B cell (primary cell): ENCODE data around the gene CCDC88B. TPM values are rescaled to one million over a fixed set of nuclear protein-coding genes. Genes with fewer than 3 reads are reported as not detected.

Source experiments
- ATAC-seq: fragments of 200-7000 bp; cut with Tn5 transposase; one replicate; pipeline ENCODE4 v1.10.0; 2021; ENCODE audit warnings: low read depth, mild to moderate bottlenecking, moderate number of reproducible peaks, moderate library complexity
- CTCF ChIA-PET: fragments of 350-600 bp; sonication (Branson Sonifier 250); formaldehyde crosslinking; loops from one replicate; lab custom pipeline; 2021; ENCODE audit warnings: antibody characterized with exemption, inconsistent platforms; lab: Charles Lee
- POLR2A ChIA-PET: fragments of 350-600 bp; sonication (Branson Sonifier 250); formaldehyde crosslinking; loops from one replicate; lab custom pipeline; 2021; ENCODE audit warnings: antibody characterized with exemption; lab: Charles Lee
- DNase-seq: peaks from one replicate; pipeline ENCODE4 v3.0.0; 2013
- H2AFZ ChIP-seq: 2 replicates; pipeline ENCODE4 v1.6.1; 2012; ENCODE audit warnings: mild to moderate bottlenecking, low read depth, low read length; ENCODE audit not compliant: insufficient read depth, poor library complexity, severe bottlenecking
- H3K27ac ChIP-seq, 2 donors: 1 replicate in 1 of 2; 2 replicates in 1 of 2; pipeline ENCODE4 v1.5.1; 2012 to 2013; ENCODE audit warnings: low read length in 2 of 2, mild to moderate bottlenecking in 2 of 2, moderate library complexity in 1 of 2
- H3K27me3 ChIP-seq, 4 experiments: fragments of 200-600 bp in 1 of 4; sonication (generic) in 1 of 4; replicated peaks in 1 of 4; 1 replicate in 2 of 4; 2 replicates in 2 of 4; pipeline versions ENCODE4 v1.6.1 to v1.7.0; 2013 to 2016; ENCODE audit warnings: low read length in 3 of 4, mild to moderate bottlenecking in 2 of 4, mixed read lengths in 1 of 4, moderate library complexity in 1 of 4; ENCODE audit not compliant: insufficient read depth in 4 of 4, control insufficient read depth in 3 of 4; ENCODE audit errors: control extremely low read depth in 1 of 4
- H3K36me3 ChIP-seq, 2 experiments: replicated peaks in 1 of 2; 1 replicate in 1 of 2; 2 replicates in 1 of 2; pipeline versions ENCODE4 v1.6.1 to v1.7.1; 2013; ENCODE audit warnings: low read length in 1 of 2; ENCODE audit not compliant: insufficient read depth in 2 of 2, control insufficient read depth in 1 of 2; ENCODE audit errors: control extremely low read depth in 1 of 2, extremely low read depth in 1 of 2
- H3K4me1 ChIP-seq, 2 donors: fragments of 200-600 bp in 1 of 2; sonication (generic) in 1 of 2; 1 replicate in 1 of 2; 2 replicates in 1 of 2; pipeline versions ENCODE4 v1.5.1 to v1.6.1; 2013 to 2017; ENCODE audit warnings: low read length in 2 of 2; ENCODE audit not compliant: control insufficient read depth in 2 of 2, insufficient read depth in 2 of 2
- H3K4me2 ChIP-seq: replicated peaks from 2 replicates; pipeline ENCODE3; 2012; ENCODE audit warnings: mild to moderate bottlenecking, low read depth, low read length; ENCODE audit not compliant: poor library complexity, severe bottlenecking
- H3K4me3 ChIP-seq, 5 experiments: fragments of 200-600 bp in 1 of 5; sonication (generic) in 1 of 5; 1 replicate in 3 of 5; 2 replicates in 2 of 5; pipeline versions ENCODE4 v1.5.1 to v1.7.0; 2011 to 2016; ENCODE audit warnings: low read length in 4 of 5, mild to moderate bottlenecking in 4 of 5, low read depth in 2 of 5, control low read depth in 1 of 5, moderate library complexity in 1 of 5; ENCODE audit not compliant: insufficient read depth in 1 of 5; ENCODE audit errors: control extremely low read depth in 1 of 5, extremely low read depth in 1 of 5
- H3K79me2 ChIP-seq: fragments of 200-600 bp; sonication (generic); one replicate; pipeline ENCODE4 v1.6.0; 2016; ENCODE audit warnings: low read length; ENCODE audit not compliant: control insufficient read depth, insufficient read depth
- H3K9ac ChIP-seq: fragments of 200-600 bp; sonication (generic); 2 replicates; pipeline ENCODE4 v1.6.1; 2017; ENCODE audit warnings: mild to moderate bottlenecking, low read length, moderate library complexity
- H3K9me3 ChIP-seq, 3 donors: one replicate each; pipeline versions ENCODE4 v1.6.1 to v1.7.1; 2013; ENCODE audit warnings: low read length in 2 of 3; ENCODE audit not compliant: control insufficient read depth in 2 of 3, insufficient read depth in 1 of 3; ENCODE audit errors: control extremely low read depth in 1 of 3
- H4K20me1 ChIP-seq: 2 replicates; pipeline ENCODE4 v1.6.0; 2012; ENCODE audit warnings: mild to moderate bottlenecking, low read length; ENCODE audit not compliant: insufficient read depth, control insufficient read depth, poor library complexity, severe bottlenecking
- H3K27ac Mint-ChIP-seq: one replicate; pipeline ENCODE4 v1.8.0; 2021; ENCODE audit warnings: mixed read lengths
- H3K27me3 Mint-ChIP-seq: one replicate; pipeline ENCODE4 v1.8.0; 2021; ENCODE audit warnings: mixed read lengths
- H3K4me1 Mint-ChIP-seq: one replicate; pipeline ENCODE4 v1.8.0; 2021; ENCODE audit warnings: mixed read lengths
- H3K4me3 Mint-ChIP-seq: one replicate; pipeline ENCODE4 v1.8.0; 2021; ENCODE audit warnings: mixed read lengths
- H3K9me3 Mint-ChIP-seq: one replicate; pipeline ENCODE4 v1.8.0; 2022; ENCODE audit warnings: mixed read lengths; ENCODE audit not compliant: insufficient read depth
- CTCF ChIP-seq: fragments of 200-600 bp; IDR thresholded peaks from one replicate; pipeline ENCODE4 v1.8.0; 2022; ENCODE audit warnings: antibody characterized with exemption, mild to moderate bottlenecking
- EZH2 ChIP-seq: IDR thresholded peaks from 2 replicates; pipeline ENCODE4 v1.6.1; 2012; ENCODE audit warnings: borderline replicate concordance, low read depth, mild to moderate bottlenecking, moderate library complexity, low read length; ENCODE audit not compliant: insufficient read depth, poor library complexity, severe bottlenecking
- WGBS: methylation state at CpG from one replicate; pipeline ENCODE4 v1.1.5; 2013; ENCODE audit warnings: missing lambda C conversion rate; ENCODE audit not compliant: insufficient coverage; 5-methylcytosine and 5-hydroxymethylcytosine counted together
- intact Hi-C: fragments of 100-400 bp; cut with micrococcal nuclease; formaldehyde crosslinking; loops from one replicate; pipeline ENCODE4 v1.10.0; 2022
- polyA plus RNA-seq: library from polyadenylated mRNA; depleted of rRNA; stranded (reverse); fragments of >200 nt; gene quantifications from 2 replicates; pipeline ENCODE4 v1.2.3, GENCODE V29; 2012
- total RNA-seq, 2 donors: library from RNA; stranded (reverse); fragments of 120-200 nt in 1 of 2; gene quantifications; 1 replicate in 1 of 2; 2 replicates in 1 of 2; pipeline versions ENCODE4 v1.2.3 to v1.2.4, GENCODE V29; 2013 to 2022

CCDC88B gene
- total and polyA plus RNA-seq, 2 donors (not counting 1 experiment from before 2014, with no cell fraction given), result 172 to 208 TPM

- Mint-ChIP-seq H3K27ac (no peak overlapping the region), H3K27me3 (no peaks in the 10 kb centered on the region), H3K4me3 (no peak overlapping the region), H3K9me3 (no peaks in the 10 kb centered on the region), H3K4me1 (peaks cover 22% of the 10 kb centered on the region)
- Histone ChIP-seq H3K4me3 (no peak overlapping the region), H2AFZ (no peak overlapping the region), H3K27me3 (no peaks in the 10 kb centered on the region), H3K4me2 (no peak overlapping the region), H3K27ac (no peak overlapping the region), H3K36me3 (peaks cover 0 to 37% of the 10 kb centered on the region in 2 experiments), H3K4me1 (peaks cover 13 to 24% of the 10 kb centered on the region in 2 donors), H3K9ac (no peak overlapping the region), H3K79me2 (no peaks in the 10 kb centered on the region), H4K20me1 (peaks cover 7% of the 10 kb centered on the region), H3K9me3 (no peaks in the 10 kb centered on the region)
- DNase-seq (no peak), ATAC-seq (no peak)
- intact Hi-C loops, result no loop called here
- TF ChIP-seq EZH2 (no peak), CTCF (no peak)
- CTCF ChIA-PET, result interaction anchor here (1.0 to 1.1 kb wide), 2 partner anchors 21 to 84 kb away, joined by 3 read pairs; no protein-coding TSS in a partner anchor
- 88% methylated on average over 1 of the region's 4 CpGs for WGBS
- POLR2A ChIA-PET, result interaction anchor here (0.6 to 1.0 kb wide), 3 partner anchors 10 to 369 kb away, joined by 3 to 4 read pairs (median 4); no protein-coding TSS in a partner anchor
Measured at GRCh38 chr11:64364911-64365310, 24.9 kb downstream of the CCDC88B start.

GRCh38 chr11:64366751-64367150, 26.7 kb downstream of the CCDC88B start:
- no peak overlapping the region for H3K9ac ChIP-seq
- no peaks in the 10 kb centered on the region for H3K9me3 Mint-ChIP-seq
- ChIA-PET POLR2A (no interaction called here), CTCF (interaction anchor here (0.6 kb wide), 1 partner anchor 162 kb away, joined by 3 read pairs; no protein-coding TSS in a partner anchor)
- no peak overlapping the region for H3K4me3 ChIP-seq
- H3K4me1 ChIP-seq, result peaks cover 4 to 16% of the 10 kb centered on the region in 2 donors
- ATAC-seq (no peak), DNase-seq (no peak)
- H3K27ac ChIP-seq, result no peak overlapping the region
- H3K9me3 ChIP-seq, result no peaks in the 10 kb centered on the region
- H3K4me3 Mint-ChIP-seq, result no peak overlapping the region
- no peaks in the 10 kb centered on the region for H3K27me3 ChIP-seq
- H3K36me3 ChIP-seq, result peaks cover 0 to 38% of the 10 kb centered on the region in 2 experiments
- no peak overlapping the region for H3K27ac Mint-ChIP-seq
- no CpG with 5 or more reads among the region's 1 CpG for WGBS
- peaks cover 10% of the 10 kb centered on the region for H3K4me1 Mint-ChIP-seq
- TF ChIP-seq EZH2, result no peak
- no peak for TF ChIP-seq CTCF
- no peak overlapping the region for H3K4me2 ChIP-seq
- no peak overlapping the region for H2AFZ ChIP-seq
- no peaks in the 10 kb centered on the region for H3K79me2 ChIP-seq
- no peaks in the 10 kb centered on the region for H3K27me3 Mint-ChIP-seq
- no peaks in the 10 kb centered on the region for H4K20me1 ChIP-seq
- intact Hi-C loops, result no loop called here
